CD4-positive, alpha-beta memory T cell (primary cell): ENCODE data around the gene MTMR4. TPM values are rescaled to one million over a fixed set of nuclear protein-coding genes. Genes with fewer than 3 reads are reported as not detected.

Experiments
- CTCF ChIA-PET: fragments of 350-600 bp; sonication (Branson Sonifier 250); formaldehyde crosslinking; loops from one replicate; lab custom pipeline; 2021; ENCODE audit warnings: inconsistent platforms; ENCODE audit not compliant: partially characterized antibody; lab: Charles Lee
- POLR2A ChIA-PET: fragments of 350-600 bp; sonication (Branson Sonifier 250); formaldehyde crosslinking; loops from one replicate; lab custom pipeline; 2021; ENCODE audit not compliant: partially characterized antibody; lab: Charles Lee
- DNase-seq, 5 donors: peaks; one replicate each; pipeline versions ENCODE4 v3.0.0 to v3.0.0-alpha.2; 2020 to 2022; ENCODE audit warnings: mixed read lengths in 1 of 5
- H3K27ac ChIP-seq: one replicate; pipeline ENCODE4 v1.7.0; 2013; ENCODE audit warnings: low read depth, low read length
- H3K27me3 ChIP-seq: 2 replicates; pipeline ENCODE4 v1.7.0; 2013; ENCODE audit warnings: mild to moderate bottlenecking, low read length, moderate library complexity; ENCODE audit not compliant: insufficient read depth
- H3K36me3 ChIP-seq: 2 replicates; pipeline ENCODE4 v1.7.0; 2013; ENCODE audit warnings: mild to moderate bottlenecking, low read length, moderate library complexity; ENCODE audit not compliant: insufficient read depth
- H3K4me1 ChIP-seq: 2 replicates; pipeline ENCODE4 v1.7.0; 2013; ENCODE audit warnings: mild to moderate bottlenecking, low read length, moderate library complexity; ENCODE audit not compliant: insufficient read depth
- H3K4me3 ChIP-seq, 2 donors: one replicate each; pipeline ENCODE4 v1.7.0; 2013; ENCODE audit warnings: low read length in 2 of 2, mild to moderate bottlenecking in 1 of 2
- H3K9me3 ChIP-seq, 2 donors: one replicate each; pipeline ENCODE4 v1.7.0; 2013; ENCODE audit warnings: low read length in 2 of 2, control low read depth in 1 of 2; ENCODE audit not compliant: control insufficient read depth in 1 of 2
- H3K27ac Mint-ChIP-seq, 7 donors: one replicate each; pipeline ENCODE4 v1.8.0; 2020 to 2021; ENCODE audit warnings: mixed read lengths in 7 of 7, mild to moderate bottlenecking in 6 of 7, inconsistent platforms in 3 of 7, moderate library complexity in 3 of 7
- H3K27me3 Mint-ChIP-seq, 2 donors: one replicate each; pipeline ENCODE4 v1.8.0; 2020 to 2021; ENCODE audit warnings: mixed read lengths in 2 of 2
- H3K36me3 Mint-ChIP-seq, 2 donors: one replicate each; pipeline ENCODE4 v1.8.0; 2020 to 2021; ENCODE audit warnings: mixed read lengths in 2 of 2, inconsistent platforms in 1 of 2, mild to moderate bottlenecking in 1 of 2
- H3K4me1 Mint-ChIP-seq, 4 donors: one replicate each; pipeline ENCODE4 v1.8.0; 2020 to 2021; ENCODE audit warnings: mixed read lengths in 4 of 4, mild to moderate bottlenecking in 1 of 4
- H3K4me3 Mint-ChIP-seq, 8 donors: one replicate each; pipeline ENCODE4 v1.8.0; 2020 to 2021; ENCODE audit warnings: mixed read lengths in 8 of 8, mild to moderate bottlenecking in 7 of 8, moderate library complexity in 6 of 8, inconsistent platforms in 3 of 8
- H3K9me3 Mint-ChIP-seq, 8 donors: one replicate each; pipeline ENCODE4 v1.8.0; 2020 to 2021; ENCODE audit warnings: mixed read lengths in 8 of 8, mild to moderate bottlenecking in 5 of 8, inconsistent platforms in 3 of 8, moderate library complexity in 1 of 8
- intact Hi-C: fragments of 100-400 bp; cut with micrococcal nuclease; formaldehyde crosslinking; loops from one replicate; pipeline ENCODE4 v1.15.1; 2023
- polyA plus RNA-seq, 2 donors: library from polyadenylated mRNA; unstranded; fragments of 300-500 nt; fragmentation: Illumina TruSeq; gene quantifications; one replicate each; pipeline ENCODE4 v1.2.3, GENCODE V29; 2021
- total RNA-seq, 2 experiments: library from RNA; stranded (reverse); gene quantifications; one replicate each; pipeline ENCODE4 v1.2.3, GENCODE V29; 2021

Gene MTMR4
- total and polyA plus RNA-seq, 4 experiments from 2014 or later, result 17.5 to 65.7 (median 41.9) TPM

- Histone ChIP-seq H3K27ac (no peak overlapping the region), H3K36me3 (no peaks in the 10 kb centered on the region), H3K4me1 (no peaks in the 10 kb centered on the region), H3K27me3 (no peaks in the 10 kb centered on the region), H3K9me3 (no peaks in the 10 kb centered on the region), H3K4me3 (no peak overlapping the region)
- POLR2A ChIA-PET, result no interaction called here
- CTCF ChIA-PET, result interaction anchor here (1.0 to 2.3 kb wide), 2 partner anchors 19 to 51 kb away, joined by 3 to 5 read pairs; partner anchors contain the start of genes HSF5 and RNF43
- Mint-ChIP-seq H3K36me3 (no peaks in the 10 kb centered on the region), H3K9me3 (no peaks in the 10 kb centered on the region), H3K4me3 (no peak overlapping the region), H3K4me1 (peaks cover 0 to 1% (median 0%) of the 10 kb centered on the region in 4 donors), H3K27me3 (no peaks in the 10 kb centered on the region), H3K27ac (no peak overlapping the region)
- DNase-seq, result no peak
- intact Hi-C loops, result no loop called here
Measured at GRCh38 chr17:58468944-58469343, 45.5 kb downstream of the MTMR4 start.

- Mint-ChIP-seq H3K27me3 (no peaks in the 10 kb centered on the region), H3K4me3 (no peak overlapping the region), H3K9me3 (no peaks in the 10 kb centered on the region), H3K36me3 (peaks cover 2 to 8% of the 10 kb centered on the region in 2 donors), H3K4me1 (no peaks in the 10 kb centered on the region), H3K27ac (no peak overlapping the region)
- no peaks in the 10 kb centered on the region for H3K9me3 ChIP-seq
- ChIA-PET POLR2A (no interaction called here), CTCF (no interaction called here)
- intact Hi-C loops, result no loop called here
- no peaks in the 10 kb centered on the region for H3K4me1 ChIP-seq
- DNase-seq, result no peak
- H3K36me3 ChIP-seq, result no peaks in the 10 kb centered on the region
- no peak overlapping the region for H3K4me3 ChIP-seq
- H3K27me3 ChIP-seq, result no peaks in the 10 kb centered on the region
- no peak overlapping the region for H3K27ac ChIP-seq
Measured at GRCh38 chr17:58455491-58455890, 58.9 kb downstream of the MTMR4 start.

DNA sequence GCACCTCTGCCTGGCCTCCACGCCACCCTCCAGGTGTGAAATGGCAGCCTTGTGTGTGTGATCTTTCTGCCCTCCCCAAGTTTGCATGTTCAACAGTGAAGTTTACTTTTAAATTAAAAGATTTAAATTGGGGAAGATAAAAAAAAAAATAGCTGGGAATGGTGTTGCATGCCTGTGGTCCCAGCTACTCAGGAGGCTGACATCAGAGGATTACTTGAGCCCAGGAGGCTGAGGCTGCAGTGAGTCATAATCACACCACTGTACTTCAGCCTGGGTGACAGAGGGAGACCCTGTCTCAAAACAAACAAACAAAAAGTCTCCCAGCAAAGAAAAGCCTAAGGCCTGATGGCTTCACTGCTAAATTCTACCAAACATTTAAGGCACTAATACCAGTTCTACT, 61.7 kb downstream of the MTMR4 start:
- Histone ChIP-seq H3K4me3 (no peak overlapping the region), H3K27ac (no peak overlapping the region), H3K36me3 (no peaks in the 10 kb centered on the region), H3K9me3 (no peaks in the 10 kb centered on the region), H3K27me3 (no peaks in the 10 kb centered on the region), H3K4me1 (no peaks in the 10 kb centered on the region)
- no peak overlapping the region for H3K27ac Mint-ChIP-seq
- peaks cover 2 to 13% of the 10 kb centered on the region in 2 donors for H3K36me3 Mint-ChIP-seq
- H3K4me1 Mint-ChIP-seq, result no peaks in the 10 kb centered on the region
- DNase-seq, result no peak
- no peaks in the 10 kb centered on the region for H3K27me3 Mint-ChIP-seq
- no peak overlapping the region for H3K4me3 Mint-ChIP-seq
- ChIA-PET CTCF (no interaction called here), POLR2A (no interaction called here)
- peaks cover 0 to 1% (median 0%) of the 10 kb centered on the region in 8 donors for H3K9me3 Mint-ChIP-seq
- intact Hi-C loops, result no loop called here

DNA sequence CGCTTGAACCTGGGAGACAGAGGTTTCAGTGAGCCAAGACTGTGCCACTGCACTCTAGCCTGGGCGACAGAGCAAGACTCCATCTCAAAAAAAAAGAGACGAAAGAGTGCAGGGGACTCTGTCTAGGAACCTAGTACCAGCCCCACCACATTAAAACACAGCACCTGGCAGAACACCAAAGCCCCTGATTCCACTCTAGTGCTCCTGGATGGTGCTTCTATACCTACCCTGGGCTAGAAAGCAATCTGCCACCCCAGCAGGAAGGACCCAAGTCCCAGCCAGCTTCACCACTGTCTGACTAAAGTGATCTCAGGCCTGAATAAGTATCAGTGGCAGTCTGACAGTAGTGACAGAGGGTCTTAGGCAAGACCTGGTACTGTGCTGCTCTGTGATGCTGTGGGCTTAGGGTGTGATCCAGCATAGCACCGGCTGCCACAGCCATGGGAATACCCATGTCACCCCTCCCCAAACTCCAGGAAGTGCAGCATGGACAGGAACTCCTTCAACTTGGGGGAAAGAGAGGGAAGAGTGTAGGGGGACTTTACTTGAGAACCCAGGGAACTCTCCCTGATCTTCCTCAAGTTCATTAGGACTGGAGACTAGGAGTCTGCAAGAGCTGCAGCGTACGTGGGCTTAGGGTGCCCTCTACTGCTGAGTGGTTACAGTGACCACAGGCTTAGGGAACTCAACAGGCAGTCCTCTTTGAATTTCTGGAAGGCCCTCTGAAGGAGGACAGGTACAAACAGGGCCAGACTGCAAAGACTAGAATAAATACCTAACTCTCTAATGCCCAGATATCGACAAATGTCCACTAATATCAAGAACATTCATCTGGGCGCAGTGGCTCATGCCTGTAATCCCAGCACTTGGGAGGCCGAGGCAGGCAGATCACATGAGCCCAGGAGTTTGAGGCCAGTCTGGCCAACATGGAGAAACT, 67.1 kb downstream of the MTMR4 start:
- H3K4me3 ChIP-seq, result no peak overlapping the region
- peaks cover 0 to 1% (median 0%) of the 10 kb centered on the region in 8 donors for H3K9me3 Mint-ChIP-seq
- DNase-seq, result peak; percentile 45 to 57 (median 49)
- no peaks in the 10 kb centered on the region for H3K27me3 ChIP-seq
- no peaks in the 10 kb centered on the region for H3K4me1 ChIP-seq
- H3K9me3 ChIP-seq, result no peaks in the 10 kb centered on the region
- intact Hi-C loops, result loop anchor here (1.0 kb wide), 3 partner anchors 102 to 143 kb away; no protein-coding TSS in a partner anchor
- peaks cover 2 to 11% of the 10 kb centered on the region in 2 donors for H3K36me3 Mint-ChIP-seq
- H3K27me3 Mint-ChIP-seq, result no peaks in the 10 kb centered on the region
- no peaks in the 10 kb centered on the region for H3K36me3 ChIP-seq
- peak overlapping the region in 2 of 7 donors; percentile 26 to 38 for H3K27ac Mint-ChIP-seq
- H3K27ac ChIP-seq, result no peak overlapping the region
- peaks cover 0 to 10% (median 7%) of the 10 kb centered on the region in 4 donors for H3K4me1 Mint-ChIP-seq
- no peak overlapping the region for H3K4me3 Mint-ChIP-seq
- CTCF ChIA-PET, result interaction anchor here (0.7 to 4.4 kb wide), 6 partner anchors 70 to 197 kb away, joined by 3 to 20 read pairs (median 4); no protein-coding TSS in a partner anchor
- POLR2A ChIA-PET, result interaction anchor here (1.6 kb wide), 1 partner anchor 130 kb away, joined by 5 read pairs; no protein-coding TSS in a partner anchor

- ChIA-PET POLR2A (no interaction called here), CTCF (interaction anchor here (1.6 to 4.4 kb wide), 2 partner anchors 129 to 142 kb away, joined by 3 to 20 read pairs; no protein-coding TSS in a partner anchor)
- Mint-ChIP-seq H3K9me3 (peaks cover 0 to 1% (median 0%) of the 10 kb centered on the region in 8 donors), H3K27me3 (no peaks in the 10 kb centered on the region), H3K27ac (no peak overlapping the region), H3K4me3 (no peak overlapping the region), H3K4me1 (peaks cover 0 to 10% (median 7%) of the 10 kb centered on the region in 4 donors), H3K36me3 (peaks cover 2 to 11% of the 10 kb centered on the region in 2 donors)
- H3K27me3 ChIP-seq, result no peaks in the 10 kb centered on the region
- H3K27ac ChIP-seq, result no peak overlapping the region
- H3K4me1 ChIP-seq, result no peaks in the 10 kb centered on the region
- no peak for DNase-seq
- H3K36me3 ChIP-seq, result no peaks in the 10 kb centered on the region
- intact Hi-C loops, result no loop called here
- no peak overlapping the region for H3K4me3 ChIP-seq
- H3K9me3 ChIP-seq, result no peaks in the 10 kb centered on the region
Measured at GRCh38 chr17:58446086-58446485, 68.4 kb downstream of the MTMR4 start.

Other genes with a start within 250 kb of the MTMR4 start
- gene MPO, start 233.7 kb downstream of the MTMR4 start, total RNA-seq, result not detected
- gene MPO, start 233.7 kb downstream of the MTMR4 start, polyA plus RNA-seq, result not detected
- gene TSPOAP1, start 185.8 kb downstream of the MTMR4 start, total RNA-seq, result 10 to 100 TPM; 15.8 to 19.1 TPM
- gene TSPOAP1, start 185.8 kb downstream of the MTMR4 start, polyA plus RNA-seq, result under 1 TPM in 1 of 2 donors, not detected in 1; 0.80 TPM
- gene SUPT4H1, start 162.4 kb downstream of the MTMR4 start, total RNA-seq, result 10 to 100 TPM; 61.4 to 75.2 TPM
- gene SUPT4H1, start 162.4 kb downstream of the MTMR4 start, polyA plus RNA-seq, result 100 to 1,000 TPM in 1 of 2 donors, 10 to 100 TPM in 1; 94.4 to 120 TPM
- gene RNF43, start 97.1 kb downstream of the MTMR4 start, total RNA-seq, result 1 to 10 TPM; 1.2 to 1.6 TPM
- 1 to 10 TPM in 1 of 2 donors, not detected in 1; 2.3 TPM for gene RNF43, start 97.1 kb downstream of the MTMR4 start, polyA plus RNA-seq
- 1 to 10 TPM; 2.1 to 2.4 TPM for gene HSF5, start 26.2 kb downstream of the MTMR4 start, total RNA-seq
- gene HSF5, start 26.2 kb downstream of the MTMR4 start, polyA plus RNA-seq, result 1 to 10 TPM in 1 of 2 donors, under 1 TPM in 1; 0.84 to 1.4 TPM
- gene TEX14, start 177.4 kb upstream of the MTMR4 start, total RNA-seq, result 1 to 10 TPM; 1.3 to 1.6 TPM
- gene TEX14, start 177.4 kb upstream of the MTMR4 start, polyA plus RNA-seq, result not detected
- gene RAD51C, start 178.0 kb upstream of the MTMR4 start, total RNA-seq, result 10 to 100 TPM; 25.8 to 28.2 TPM
- 10 to 100 TPM; 45.5 to 74.2 TPM for gene RAD51C, start 178.0 kb upstream of the MTMR4 start, polyA plus RNA-seq
- not detected for gene PPM1E, start 241.2 kb upstream of the MTMR4 start, total RNA-seq
- not detected for gene PPM1E, start 241.2 kb upstream of the MTMR4 start, polyA plus RNA-seq